HCT116 (cell line): ENCODE data around the gene RAB39A. TPM values are rescaled to one million over a fixed set of nuclear protein-coding genes. Genes with fewer than 3 reads are reported as not detected.

ENCODE experiments used
- ATAC-seq: fragments of 200-7000 bp; cut with Tn5 transposase; 2 replicates; pipeline ENCODE4 v1.9.1; 2020; ENCODE audit warnings: mild to moderate bottlenecking, moderate library complexity
- BruUV-seq: library from RNA; stranded (reverse); fragments of 400-500 nt; replicated peaks from 2 replicates; lab custom pipeline; 2021; lab: Mats Ljungman, UMichigan
- CTCF ChIA-PET: fragments of 300-600 bp; sonication (Branson Sonifier 250); formaldehyde crosslinking; loops from one replicate; lab custom pipeline; 2021; ENCODE audit warnings: antibody characterized with exemption; lab: Charles Lee
- POLR2A ChIA-PET: fragments of 300-600, 350-600 bp; sonication (Branson Sonifier 250); formaldehyde crosslinking; loops from one replicate; lab custom pipeline; 2021; ENCODE audit warnings: antibody characterized with exemption; lab: Charles Lee
- RAD21 ChIA-PET, 2 experiments: fragments of 300-600 bp; sonication (Branson Sonifier 250); formaldehyde crosslinking; loops; one replicate each; lab custom pipeline; 2023; ENCODE audit warnings: low total read pairs in 2 of 2; ENCODE audit not compliant: uncharacterized antibody in 2 of 2, unreplicated experiment in 2 of 2, low non-redundant PET in 1 of 2; lab: Charles Lee
- DNase-seq: peaks from one replicate; pipeline ENCODE4 v3.0.0-alpha.2; 2010; ENCODE audit warnings: low read depth, low spot score
- H2AFZ ChIP-seq: fragments of 200-600 bp; shearing (Covaris generic), sonication (generic); 2 replicates; pipeline ENCODE4 v1.6.1; 2017; ENCODE audit warnings: low read depth, mixed run types, mixed read lengths, antibody characterized with exemption, low read length; ENCODE audit not compliant: poor library complexity, severe bottlenecking
- H3K27ac ChIP-seq: 2 replicates; pipeline ENCODE4 v1.5.1; 2012; ENCODE audit warnings: low read depth, low read length
- H3K27me3 ChIP-seq: fragments of 200-600 bp; sonication (generic); 2 replicates; pipeline ENCODE4 v1.6.1; 2016; ENCODE audit warnings: mixed run types, low read length, mixed read lengths; ENCODE audit not compliant: insufficient read depth
- H3K36me3 ChIP-seq, 2 experiments: fragments of 200-500 bp in 1 of 2; fragments of 200-600 bp in 1 of 2; sonication (Bioruptor generic) in 1 of 2; sonication (generic) in 1 of 2; 2 replicates each; pipeline versions ENCODE4 v1.5.1 to v1.6.1; 2014 to 2016; ENCODE audit warnings: low read length in 2 of 2, inconsistent platforms in 1 of 2, mixed read lengths in 1 of 2, mixed run types in 1 of 2; ENCODE audit not compliant: insufficient read depth in 2 of 2, control insufficient read depth in 1 of 2
- H3K4me1 ChIP-seq, 2 experiments: fragments of 200-600 bp in 1 of 2; sonication (generic) in 1 of 2; 2 replicates each; pipeline versions ENCODE4 v1.5.1 to v1.6.1; 2012 to 2017; ENCODE audit warnings: low read length in 2 of 2, inconsistent platforms in 1 of 2, mild to moderate bottlenecking in 1 of 2, mixed read lengths in 1 of 2, mixed run types in 1 of 2, moderate library complexity in 1 of 2; ENCODE audit not compliant: insufficient read depth in 2 of 2, control insufficient read depth in 1 of 2
- H3K4me2 ChIP-seq: fragments of 200-600 bp; sonication (generic); 2 replicates; pipeline ENCODE4 v1.6.1; 2017; ENCODE audit warnings: mixed run types, low read length, mixed read lengths
- H3K4me3 ChIP-seq, 2 experiments: fragments of 200-600 bp in 1 of 2; sonication (generic) in 1 of 2; replicated peaks in 1 of 2; 2 replicates each; pipeline ENCODE4 v1.5.1; 2011 to 2016; ENCODE audit warnings: low read length in 2 of 2, control low read depth in 1 of 2, low read depth in 1 of 2, mild to moderate bottlenecking in 1 of 2, mixed read lengths in 1 of 2, mixed run types in 1 of 2
- H3K79me2 ChIP-seq: fragments of 200-600 bp; sonication (generic); 2 replicates; pipeline ENCODE4 v1.6.1; 2017; ENCODE audit warnings: mild to moderate bottlenecking, mixed run types, low read length, moderate library complexity, mixed read lengths; ENCODE audit not compliant: insufficient read depth
- H3K9ac ChIP-seq: fragments of 200-600 bp; sonication (generic); 2 replicates; pipeline ENCODE4 v1.6.1; 2016; ENCODE audit warnings: low read length, mixed read lengths
- H3K9me2 ChIP-seq: fragments of 200-600 bp; sonication (generic), shearing (Covaris generic); 2 replicates; pipeline ENCODE4 v1.6.1; 2017; ENCODE audit warnings: mixed run types, mild to moderate bottlenecking, moderate library complexity; ENCODE audit not compliant: insufficient read depth
- H3K9me3 ChIP-seq, 2 experiments: fragments of 200-500 bp in 1 of 2; fragments of 200-600 bp in 1 of 2; sonication (Bioruptor generic) in 1 of 2; sonication (generic) in 1 of 2; 2 replicates each; pipeline ENCODE4 v1.6.1; 2014 to 2017; ENCODE audit warnings: low read length in 2 of 2, mixed read lengths in 2 of 2, inconsistent platforms in 1 of 2, low read depth in 1 of 2, mild to moderate bottlenecking in 1 of 2, mixed run types in 1 of 2, moderate library complexity in 1 of 2; ENCODE audit not compliant: control insufficient read depth in 1 of 2, insufficient read depth in 1 of 2
- H4K20me1 ChIP-seq: fragments of 200-600 bp; sonication (generic), shearing (Covaris generic); 2 replicates; pipeline ENCODE4 v1.6.1; 2017; ENCODE audit warnings: mixed run types, mild to moderate bottlenecking, moderate library complexity; ENCODE audit not compliant: insufficient read depth
- CBX3 ChIP-seq: IDR thresholded peaks from 2 replicates; pipeline ENCODE4 v1.6.1; 2012; ENCODE audit warnings: low read depth
- CEBPB ChIP-seq: IDR thresholded peaks from 2 replicates; pipeline ENCODE4 v1.6.1; 2012; ENCODE audit warnings: low read depth
- CTCF ChIP-seq, 3 experiments: fragments of 200-600 bp in 1 of 3; sonication (generic) in 1 of 3; IDR thresholded peaks in 2 of 3; conservative IDR thresholded peaks in 1 of 3; 2 replicates each; pipeline ENCODE4 v1.5.1; 2012 to 2017; ENCODE audit warnings: low read depth in 2 of 3, low read length in 2 of 3, antibody characterized with exemption in 1 of 3, borderline replicate concordance in 1 of 3, control low read depth in 1 of 3, mild to moderate bottlenecking in 1 of 3, mixed read lengths in 1 of 3, mixed run types in 1 of 3, moderate library complexity in 1 of 3; ENCODE audit not compliant: insufficient read depth in 1 of 3
- EGR1 ChIP-seq: IDR thresholded peaks from 2 replicates; pipeline ENCODE4 v1.6.1; 2012; ENCODE audit warnings: low read depth
- FOSL1 ChIP-seq: IDR thresholded peaks from 2 replicates; pipeline ENCODE4 v1.6.1; 2012; ENCODE audit warnings: low read depth
- JUND ChIP-seq: IDR thresholded peaks from 2 replicates; pipeline ENCODE4 v1.6.1; 2012
- POLR2A ChIP-seq: IDR thresholded peaks from 2 replicates; pipeline ENCODE4 v1.7.0; 2011; ENCODE audit warnings: borderline replicate concordance; ENCODE audit not compliant: insufficient read depth, insufficient read length; ENCODE audit errors: extremely low read depth
- POLR2AphosphoS5 ChIP-seq: IDR thresholded peaks from 2 replicates; pipeline ENCODE4 v1.6.1; 2011; ENCODE audit warnings: mild to moderate bottlenecking, low read depth, low read length, moderate library complexity
- RAD21 ChIP-seq: IDR thresholded peaks from 2 replicates; pipeline ENCODE4 v1.6.1; 2012; ENCODE audit warnings: low read depth, mild to moderate bottlenecking
- SIN3A ChIP-seq: IDR thresholded peaks from 2 replicates; pipeline ENCODE4 v1.6.1; 2012; ENCODE audit warnings: low read depth
- SP1 ChIP-seq: IDR thresholded peaks from 2 replicates; pipeline ENCODE4 v1.6.1; 2012; ENCODE audit warnings: low read depth
- SRF ChIP-seq: IDR thresholded peaks from 2 replicates; pipeline ENCODE4 v1.6.1; 2012; ENCODE audit warnings: low read depth
- YY1 ChIP-seq: IDR thresholded peaks from 2 replicates; pipeline ENCODE4 v1.6.1; 2011; ENCODE audit warnings: low read length, low read depth, moderate library complexity, mild to moderate bottlenecking; ENCODE audit not compliant: insufficient replicate concordance; ENCODE audit errors: extremely low read depth
- ZFX ChIP-seq: fragments of 450-650 bp; IDR thresholded peaks from 2 replicates; pipeline ENCODE4 v1.6.1; 2017
- ZNF274 ChIP-seq: fragments of 200-500 bp; sonication (Bioruptor generic); IDR thresholded peaks from 2 replicates; pipeline ENCODE4 v1.6.1; 2014; ENCODE audit warnings: mild to moderate bottlenecking, low read depth, low read length, inconsistent platforms
- intact Hi-C: fragments of 100-400 bp; cut with micrococcal nuclease; formaldehyde crosslinking; loops from 2 replicates; pipeline ENCODE4 v1.10.0; 2022
- total RNA-seq: library from RNA; stranded (reverse); gene quantifications from one replicate; pipeline ENCODE4 v1.2.1, GENCODE V29; 2021; ENCODE audit not compliant: unreplicated experiment
- TF ChIP-seq, protein P1 (sequence below): IDR thresholded peaks from 2 replicates; pipeline ENCODE4 v1.6.1; 2011; ENCODE audit warnings: mild to moderate bottlenecking, low read length, moderate library complexity; ENCODE audit not compliant: insufficient replicate concordance; ENCODE audit errors: extremely low read depth
- TF ChIP-seq, protein P2 (sequence below): IDR thresholded peaks from 2 replicates; pipeline ENCODE4 v1.6.1; 2012

Gene RAB39A
- total RNA-seq, 1 experiment from 2014 or later = not detected

DNA sequence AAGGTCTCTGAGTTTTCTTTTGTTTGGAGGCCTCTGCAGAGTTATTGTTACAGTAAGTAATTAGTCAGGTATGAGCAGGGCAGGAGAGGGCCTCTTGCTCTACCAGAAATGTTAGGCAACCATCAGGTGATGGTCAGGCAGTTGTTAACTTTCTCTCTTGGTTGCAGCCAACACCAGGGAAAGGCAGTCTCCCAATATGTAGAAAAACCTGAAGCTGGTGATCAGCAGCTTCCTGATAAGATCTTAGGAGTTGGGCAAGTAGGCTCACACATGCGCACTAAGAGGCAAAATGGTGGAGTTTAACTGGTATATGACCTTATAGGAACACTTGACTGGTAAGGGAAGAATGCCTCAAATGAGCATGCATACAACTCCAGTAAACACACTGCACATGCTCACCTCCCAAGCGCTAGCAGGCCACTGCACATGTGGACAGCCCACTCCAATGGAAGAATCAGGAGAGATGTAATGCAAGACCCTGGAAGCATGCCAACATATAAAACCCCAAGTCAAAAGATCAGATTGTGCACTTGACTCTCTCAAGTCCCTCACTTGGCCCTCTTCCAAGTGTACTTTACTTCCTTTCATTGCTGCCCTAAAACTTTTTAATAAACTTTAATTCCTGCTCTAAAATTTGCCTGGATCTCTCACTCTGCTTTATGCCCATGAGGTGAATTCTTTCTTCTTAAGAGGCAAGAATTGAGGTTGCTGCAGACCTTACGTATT is 46.0 kb upstream of the RAB39A start:
- Histone ChIP-seq H3K27ac (no peak overlapping the region), H2AFZ (no peak overlapping the region), H3K4me2 (no peak overlapping the region), H3K9ac (no peak overlapping the region), H3K4me3 (no peak overlapping the region), H3K36me3 (no peaks in the 10 kb centered on the region), H3K27me3 (no peaks in the 10 kb centered on the region), H3K79me2 (no peaks in the 10 kb centered on the region), H3K9me2 (no peaks in the 10 kb centered on the region), H3K4me1 (peaks cover 0 to 6% of the 10 kb centered on the region in 2 experiments; a peak in 2 of 4 replicates), H3K9me3 (no peaks in the 10 kb centered on the region), H4K20me1 (no peaks in the 10 kb centered on the region)
- DNase-seq (no peak), ATAC-seq (no peak)
- intact Hi-C loops = no loop called here
- ChIA-PET CTCF (no interaction called here), RAD21 (no interaction called here), POLR2A (no interaction called here)
- TF ChIP-seq JUND = no peak
- no peak for TF ChIP-seq YY1
- no peak for TF ChIP-seq CEBPB
- no peak for TF ChIP-seq SP1
- no peak for TF ChIP-seq EGR1
- no peak for TF ChIP-seq SIN3A
- no peak for TF ChIP-seq CBX3
- no peak for TF ChIP-seq ZNF274
- TF ChIP-seq, protein P1, sequence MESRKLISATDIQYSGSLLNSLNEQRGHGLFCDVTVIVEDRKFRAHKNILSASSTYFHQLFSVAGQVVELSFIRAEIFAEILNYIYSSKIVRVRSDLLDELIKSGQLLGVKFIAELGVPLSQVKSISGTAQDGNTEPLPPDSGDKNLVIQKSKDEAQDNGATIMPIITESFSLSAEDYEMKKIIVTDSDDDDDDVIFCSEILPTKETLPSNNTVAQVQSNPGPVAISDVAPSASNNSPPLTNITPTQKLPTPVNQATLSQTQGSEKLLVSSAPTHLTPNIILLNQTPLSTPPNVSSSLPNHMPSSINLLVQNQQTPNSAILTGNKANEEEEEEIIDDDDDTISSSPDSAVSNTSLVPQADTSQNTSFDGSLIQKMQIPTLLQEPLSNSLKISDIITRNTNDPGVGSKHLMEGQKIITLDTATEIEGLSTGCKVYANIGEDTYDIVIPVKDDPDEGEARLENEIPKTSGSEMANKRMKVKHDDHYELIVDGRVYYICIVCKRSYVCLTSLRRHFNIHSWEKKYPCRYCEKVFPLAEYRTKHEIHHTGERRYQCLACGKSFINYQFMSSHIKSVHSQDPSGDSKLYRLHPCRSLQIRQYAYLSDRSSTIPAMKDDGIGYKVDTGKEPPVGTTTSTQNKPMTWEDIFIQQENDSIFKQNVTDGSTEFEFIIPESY = no peak
- no peak for TF ChIP-seq RAD21
- no peak for TF ChIP-seq SRF
- TF ChIP-seq POLR2A = no peak
- no peak for TF ChIP-seq ZFX
- TF ChIP-seq POLR2AphosphoS5 = no peak
- no peak for TF ChIP-seq FOSL1
- no peak for TF ChIP-seq CTCF (IDR thresholded peaks at IDR 0.05 in 2 of 3, conservative IDR thresholded peaks at IDR 0.05 in 1 of 3; ENCODE audit: borderline replicate concordance in 1 of 3, insufficient read depth in 1 of 3, low read depth in 2 of 3, low read length in 2 of 3)
- TF ChIP-seq, protein P2, sequence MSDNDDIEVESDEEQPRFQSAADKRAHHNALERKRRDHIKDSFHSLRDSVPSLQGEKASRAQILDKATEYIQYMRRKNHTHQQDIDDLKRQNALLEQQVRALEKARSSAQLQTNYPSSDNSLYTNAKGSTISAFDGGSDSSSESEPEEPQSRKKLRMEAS = no peak
- no TSS peak for BruUV-seq
